ELR (cell line): ENCODE results near the gene FGGY.
A peak's percentile ranks its signal among the peaks of the same experiment; 100 is the strongest.
"Not testable (repeated sequence)": the region's sequence is repeated elsewhere in the genome, so short reads cannot be mapped to it uniquely, and the experiment has no call there.

Experiments
- DNase-seq: peaks from one replicate; pipeline ENCODE4 v3.0.0-alpha.2; 2015; ENCODE audit warnings: low read depth

FGGY gene

GRCh38 chr1:59482986-59483385 is 186.1 kb downstream of the FGGY start:
- no peak for DNase-seq

DNA sequence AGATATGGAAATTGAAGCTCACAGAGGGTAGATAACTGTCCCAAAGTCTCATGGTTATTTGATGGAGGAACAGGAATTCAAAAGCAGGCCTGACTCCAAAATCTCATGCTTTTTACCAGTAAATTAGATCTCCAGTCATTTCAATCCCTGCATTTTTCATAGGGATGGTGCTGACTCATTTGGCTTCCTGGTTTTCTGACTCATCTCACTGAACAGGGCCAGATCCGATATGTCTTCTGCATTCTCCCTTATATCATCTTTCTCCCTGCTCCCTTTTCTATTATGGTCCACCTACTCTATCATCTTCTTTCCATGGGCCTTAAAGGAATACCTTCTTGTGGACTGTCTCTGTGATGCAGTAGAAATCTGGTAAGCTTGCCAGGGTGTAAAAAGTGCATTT is 187.2 kb downstream of the FGGY start:
- peak; percentile 91 for DNase-seq

DNA sequence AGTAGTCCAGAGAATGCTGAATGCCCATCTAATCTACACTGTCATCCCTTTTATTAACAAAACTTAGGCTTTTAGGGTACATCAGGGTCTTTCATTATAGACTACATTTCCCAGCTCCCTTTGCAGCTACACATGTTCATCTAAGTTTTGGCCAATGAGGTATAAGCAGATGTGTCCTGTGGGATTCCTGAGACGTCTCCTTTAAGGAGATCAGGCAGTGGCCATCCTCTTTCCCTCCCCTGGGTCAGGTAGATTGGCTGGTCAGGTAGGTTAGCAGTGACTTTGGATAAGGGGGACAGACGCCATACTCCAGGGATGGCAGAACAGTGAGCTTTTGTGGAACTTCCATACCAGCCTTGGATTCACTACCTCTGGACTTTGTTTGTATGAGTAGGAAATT is 188.3 kb downstream of the FGGY start:
- DNase-seq = no peak

DNA sequence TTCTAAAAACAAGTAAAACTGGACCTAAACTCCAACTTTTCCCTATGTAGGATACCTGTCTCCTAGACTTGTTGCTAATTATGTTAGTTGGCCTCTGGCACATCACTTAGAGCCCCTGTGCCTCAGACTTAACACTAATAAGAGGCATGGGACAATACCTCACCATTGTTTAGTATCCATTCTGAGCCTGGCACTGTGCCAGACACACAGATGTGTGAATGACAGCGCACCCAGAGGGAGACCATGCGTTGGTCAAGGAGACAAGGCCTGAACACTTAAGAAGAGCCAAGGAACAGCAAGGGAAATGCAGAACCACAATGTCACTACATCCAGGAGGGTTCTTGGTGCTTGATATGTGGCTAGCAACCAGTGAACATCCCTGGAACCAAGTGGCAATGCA is 189.1 kb downstream of the FGGY start:
- DNase-seq = no peak

- no peak for DNase-seq
Observed at GRCh38 chr1:59486615-59487014, 189.7 kb downstream of the FGGY start.

GRCh38 chr1:59487335-59488031 is 190.6 kb downstream of the FGGY start:
- peak; percentile 64 for DNase-seq

DNA sequence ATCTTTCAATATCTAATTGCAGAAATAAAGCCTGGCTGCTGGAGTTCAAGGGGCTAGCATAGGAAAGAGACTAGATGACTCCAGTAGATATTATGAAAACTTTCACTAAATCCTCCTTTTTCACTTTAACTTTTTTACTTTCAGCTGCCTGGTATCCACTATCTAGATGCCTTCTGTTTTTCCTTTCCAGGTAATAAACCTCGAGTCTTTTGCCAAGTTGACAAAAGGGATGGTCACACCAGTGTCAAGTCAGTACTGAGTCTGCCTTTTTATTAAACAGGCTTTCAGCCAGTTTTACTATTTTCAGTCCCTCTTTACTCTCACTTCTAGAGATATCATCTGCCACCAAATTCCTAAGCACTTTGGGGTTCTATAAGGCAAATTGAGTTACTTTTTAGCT is 195.6 kb downstream of the FGGY start:
- no peak for DNase-seq

- DNase-seq = no peak
Observed at GRCh38 chr1:59494145-59494833, 197.4 kb downstream of the FGGY start.

GRCh38 chr1:59496156-59496555 is 199.3 kb downstream of the FGGY start:
- not testable (repeated sequence) for DNase-seq

DNA sequence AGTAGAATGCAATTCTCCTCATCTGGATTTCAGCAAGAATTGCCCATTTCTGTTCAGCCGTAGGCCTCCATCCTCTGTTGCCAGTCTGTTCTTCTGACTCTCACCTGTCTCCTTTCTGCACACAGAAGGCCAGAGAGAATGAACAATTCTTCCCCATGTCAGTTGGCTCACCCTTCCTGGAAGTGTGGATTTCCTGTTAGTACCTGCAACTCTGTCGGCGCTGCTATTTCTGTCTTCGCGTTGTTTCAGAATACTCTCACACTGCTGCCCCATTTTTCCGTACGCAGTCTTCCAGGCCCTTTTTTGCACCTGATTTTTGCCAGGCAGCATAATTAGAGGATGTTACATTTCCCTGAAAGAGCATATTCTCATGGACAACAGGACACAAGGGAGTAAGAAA is 200.7 kb downstream of the FGGY start:
- DNase-seq = no peak

- peak; percentile 24 for DNase-seq
Observed at GRCh38 chr1:59498640-59499039, 201.7 kb downstream of the FGGY start.

DNA sequence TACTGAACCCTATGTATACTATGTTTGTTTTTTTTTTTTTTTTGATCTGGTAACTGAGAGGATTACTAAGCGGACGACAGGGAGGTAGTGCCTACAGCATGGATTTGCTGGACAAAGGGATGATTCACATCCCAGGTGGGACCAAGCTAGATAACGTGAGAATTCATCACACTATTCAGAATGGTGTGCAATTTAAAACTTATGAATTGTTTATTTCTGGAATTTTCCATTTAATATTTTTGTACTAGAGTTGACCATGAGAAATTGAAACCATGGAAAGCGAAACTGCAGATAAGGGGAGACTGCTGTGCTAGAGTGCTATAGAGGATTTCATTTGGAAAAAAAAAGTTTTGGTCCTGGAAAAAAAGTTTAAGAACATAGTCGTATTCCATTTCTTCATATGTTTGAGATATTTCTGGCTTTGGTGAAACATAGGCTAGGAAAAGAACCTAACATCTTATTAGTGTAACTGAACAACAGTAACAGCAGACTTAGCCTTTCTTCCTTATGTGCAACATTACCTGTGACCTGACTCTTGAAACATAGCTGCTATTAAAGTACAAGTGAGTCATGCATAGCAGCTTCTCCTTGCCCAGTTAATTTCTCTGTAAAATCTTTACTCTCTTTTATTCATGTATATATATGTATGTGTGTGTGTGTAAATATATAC is 202.5 kb downstream of the FGGY start:
- DNase-seq = no peak

GRCh38 chr1:59499943-59500569 is 203.2 kb downstream of the FGGY start:
- DNase-seq = no peak

GRCh38 chr1:59500950-59501742 is 204.3 kb downstream of the FGGY start:
- DNase-seq = no peak

DNA sequence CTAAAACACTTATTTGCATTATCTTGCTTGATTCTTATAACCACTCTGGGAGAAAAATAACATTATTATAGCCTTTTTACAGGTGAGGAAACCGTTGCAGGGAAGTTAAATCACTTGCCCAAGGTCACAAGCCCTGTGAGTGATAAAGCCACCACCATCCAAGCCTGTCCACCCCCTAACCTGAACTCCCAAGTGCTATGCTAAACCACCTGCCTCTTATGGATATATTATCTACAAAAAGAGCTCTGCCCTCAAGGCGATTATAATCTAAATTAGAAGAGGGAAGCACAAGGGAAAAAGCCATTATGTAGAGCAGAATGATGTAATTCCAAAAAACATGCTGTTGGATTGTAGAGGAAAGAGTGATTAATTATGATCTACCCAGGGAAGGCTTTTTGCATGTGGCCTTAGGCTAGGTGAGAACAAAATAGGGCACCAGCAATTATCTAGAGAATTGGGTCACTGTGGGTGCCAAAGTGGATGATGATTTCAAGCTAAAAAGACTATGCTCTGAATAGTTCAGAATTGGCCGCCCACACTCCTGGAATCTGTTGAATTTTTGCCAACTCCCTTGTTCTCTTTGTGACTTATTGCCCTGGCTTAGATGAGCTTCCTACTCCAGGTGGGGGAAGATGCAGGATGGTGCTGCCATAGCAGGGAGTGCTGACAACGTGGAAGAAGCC is 205.3 kb downstream of the FGGY start:
- DNase-seq = no peak

- no peak for DNase-seq
Observed at GRCh38 chr1:59504276-59504675, 207.4 kb downstream of the FGGY start.

DNA sequence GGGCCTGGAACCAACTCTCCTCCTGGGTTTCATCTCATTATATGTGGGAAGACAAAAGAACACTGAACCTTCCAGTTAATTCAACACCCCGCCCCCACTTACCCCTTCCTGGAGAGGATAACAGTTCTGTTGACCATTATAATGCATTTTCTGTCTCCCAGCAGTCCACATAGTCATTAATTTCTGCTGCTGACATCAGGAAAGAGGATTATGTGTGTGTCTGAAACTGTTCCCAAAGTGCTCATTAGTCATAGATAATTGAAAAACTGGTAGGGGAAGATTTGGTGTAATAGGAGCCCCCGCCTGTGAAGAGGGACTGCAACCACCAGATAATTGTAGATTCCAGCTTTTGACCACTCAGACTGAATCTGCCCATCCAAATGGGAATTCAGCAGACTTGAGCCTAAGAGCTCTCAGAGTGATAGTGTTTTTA is 208.7 kb downstream of the FGGY start:
- DNase-seq = no peak

GRCh38 chr1:59506952-59507351 is 210.1 kb downstream of the FGGY start:
- DNase-seq = no peak

GRCh38 chr1:59509341-59509875 is 212.5 kb downstream of the FGGY start:
- no peak for DNase-seq

DNA sequence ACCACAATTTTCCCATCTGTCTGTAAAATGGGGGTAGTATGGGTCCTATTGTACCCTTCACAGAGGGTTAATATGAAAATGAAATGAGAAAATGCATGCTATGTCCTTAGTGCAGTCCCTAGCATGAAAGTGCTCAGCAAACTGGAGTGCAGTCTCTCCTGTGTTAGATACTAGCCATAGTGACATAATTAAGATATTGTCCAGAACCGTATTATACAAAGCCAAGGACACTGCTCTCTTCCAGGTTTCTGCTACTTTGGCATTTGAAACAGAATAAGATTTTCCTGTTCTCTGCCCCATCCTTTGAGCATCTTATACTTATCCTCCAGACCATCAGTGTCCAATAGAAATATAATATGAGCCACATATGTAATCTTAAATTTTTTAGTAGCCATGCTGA is 213.4 kb downstream of the FGGY start:
- DNase-seq = no peak
